Stomach (tissue), 9 donors: ENCODE data around the gene HOXB8. TPM values are rescaled to one million over a fixed set of nuclear protein-coding genes. Genes with fewer than 3 reads are reported as not detected.

Experiments used
- DNase-seq, 2 donors: peaks; one replicate each; pipeline versions ENCODE4 v3.0.0 to v3.0.0-alpha.2; 2013 to 2019
- H3K27ac ChIP-seq, 5 donors: fragments of 200-600 bp in 4 of 5; sonication (generic) in 4 of 5; one replicate each; pipeline ENCODE4 v1.5.1; 2013 to 2019; ENCODE audit warnings: mild to moderate bottlenecking in 1 of 5, moderate library complexity in 1 of 5
- H3K27me3 ChIP-seq, 3 donors: fragments of 200-600 bp; sonication (generic); one replicate each; pipeline ENCODE4 v1.5.1; 2017 to 2019; ENCODE audit warnings: mixed run types in 1 of 3
- H3K36me3 ChIP-seq, 4 donors: fragments of 200-600 bp; sonication (generic); 1 replicate in 3 of 4; 2 replicates in 1 of 4; pipeline ENCODE4 v1.5.1; 2016 to 2019
- H3K4me1 ChIP-seq, 4 donors: fragments of 200-600 bp; sonication (generic); one replicate each; pipeline ENCODE4 v1.5.1; 2016 to 2019
- H3K4me3 ChIP-seq, 4 donors: fragments of 200-600 bp; sonication (generic) in 3 of 4; one replicate each; pipeline ENCODE4 v1.5.1; 2016 to 2019; ENCODE audit warnings: mild to moderate bottlenecking in 1 of 4
- H3K9me3 ChIP-seq, 4 donors: fragments of 200-600 bp; sonication (generic); one replicate each; pipeline ENCODE4 v1.5.1; 2016 to 2019
- CTCF ChIP-seq, 7 experiments: fragments of 450-650 bp in 4 of 7; fragments of 200-600 bp in 3 of 7; sonication (generic) in 3 of 7; IDR thresholded peaks; one replicate each; pipeline ENCODE4 v1.5.1; 2016 to 2019; ENCODE audit warnings: antibody characterized with exemption in 7 of 7, control low read depth in 2 of 7, mild to moderate bottlenecking in 1 of 7
- EP300 ChIP-seq: sonication (generic); formaldehyde crosslinking; IDR thresholded peaks from one replicate; pipeline ENCODE4 v1.6.1; 2017; ENCODE audit warnings: antibody characterized with exemption
- POLR2A ChIP-seq, 4 donors: fragments of 450-650 bp; IDR thresholded peaks; one replicate each; pipeline ENCODE4 v1.6.1; 2016; ENCODE audit warnings: antibody characterized with exemption in 4 of 4, control low read depth in 2 of 4, mild to moderate bottlenecking in 1 of 4, moderate library complexity in 1 of 4
- POLR2AphosphoS5 ChIP-seq, 3 donors: sonication (generic); formaldehyde crosslinking; IDR thresholded peaks; one replicate each; pipeline ENCODE4 v1.6.1; 2016; ENCODE audit warnings: antibody characterized with exemption in 3 of 3
- WGBS, 5 donors: extraction: QIAGEN DNeasy Blood & Tissue Kit in 3 of 5; methylation state at CpG; one replicate each; pipeline versions ENCODE4 v1.1.5 to v1.1.7; 2013 to 2018; 5-methylcytosine and 5-hydroxymethylcytosine counted together
- intact Hi-C: fragments of 100-400 bp; cut with DNase I; formaldehyde crosslinking; loops from one replicate; pipeline ENCODE4 v1.15.1; 2023; ENCODE audit warnings: low total_unique reads
- polyA plus RNA-seq, 3 donors: library from polyadenylated mRNA; stranded (reverse); fragments of 200-250 nt; gene quantifications; one replicate each; pipeline ENCODE4 v1.2.3, GENCODE V29; 2013
- total RNA-seq, 5 donors: library from RNA; depleted of rRNA; stranded (reverse); fragments of >200 nt; gene quantifications; one replicate each; pipeline versions ENCODE4 v1.1.0 to v1.2.3, GENCODE V29; 2014 to 2016
- donor health status: healthy with polysubstance abuse.
- donor health status: Bipolar disorder and iron deficiency.
- donor health status: healthy.

The HOXB8 gene
- total and polyA plus RNA-seq, 8 donors: 0.46 to 13.0 (median 1.3) TPM; not detected in 1

- peak; percentile 74 to 95 for DNase-seq
- peaks cover 3 to 100% (median 91%) of the 10 kb centered on the region in 3 donors for H3K27me3 ChIP-seq
- H3K27ac ChIP-seq: peak overlapping the region; percentile 10 to 95 (median 93)
- peak overlapping the region; percentile 44 to 57 (median 51) for H3K4me3 ChIP-seq
- peaks cover 8 to 79% (median 64%) of the 10 kb centered on the region in 4 donors for H3K4me1 ChIP-seq
- TF ChIP-seq EP300 (no peak), CTCF (IDR thresholded peaks at IDR 0.05) (peak in 5 of 7 experiments; percentile 70 to 93 (median 86)), POLR2AphosphoS5 (IDR thresholded peaks at IDR 0.05) (peak; percentile 8 to 63 (median 38))
- WGBS, 5 donors: 5 to 10% (median 6%) methylated on average over 37 of the region's 37 CpGs
- H3K9me3 ChIP-seq: no peaks in the 10 kb centered on the region
- intact Hi-C loops: no loop called here
- H3K36me3 ChIP-seq: no peaks in the 10 kb centered on the region
Measured at GRCh38 chr17:48593840-48594537, 21.1 kb downstream of the HOXB8 start.

- peaks cover 8 to 78% (median 61%) of the 10 kb centered on the region in 4 donors for H3K4me1 ChIP-seq
- peak within 1 kb of the TSS; percentile 44 to 57 (median 51) for H3K4me3 ChIP-seq
- TF ChIP-seq POLR2A (IDR thresholded peaks at IDR 0.05) (no peak), EP300 (no peak), CTCF (IDR thresholded peaks at IDR 0.05) (no peak), POLR2AphosphoS5 (IDR thresholded peaks at IDR 0.05) (no peak)
- intact Hi-C loops: no loop called here
- H3K27me3 ChIP-seq: peaks cover 3 to 100% (median 85%) of the 10 kb centered on the region in 3 donors
- H3K36me3 ChIP-seq: no peaks in the 10 kb centered on the region
- H3K9me3 ChIP-seq: no peaks in the 10 kb centered on the region
- peak within 1 kb of the TSS; percentile 57 to 95 (median 93) for H3K27ac ChIP-seq
- no peak for DNase-seq
- WGBS, 5 donors: 2 to 9% (median 3%) methylated on average over 44 to 50 of the region's 50 CpGs
Measured at GRCh38 chr17:48593126-48593829, 21.8 kb downstream of the HOXB8 start, which contains the start of gene HOXB5. Gene HOXB5, minus strand, starts transcription at chr17:48593779. Its CDS starts 97 bp downstream, at chr17:48593682.

GRCh38 chr17:48592577-48592976, 22.5 kb downstream of the HOXB8 start:
- Histone ChIP-seq H3K36me3 (no peaks in the 10 kb centered on the region), H3K9me3 (no peaks in the 10 kb centered on the region), H3K27me3 (peaks cover 3 to 100% (median 85%) of the 10 kb centered on the region in 3 donors), H3K4me3 (peak overlapping the region; percentile 44 to 57 (median 51)), H3K27ac (peak overlapping the region; percentile 57 to 95 (median 93)), H3K4me1 (peaks cover 8 to 78% (median 59%) of the 10 kb centered on the region in 4 donors)
- intact Hi-C loops: no loop called here
- DNase-seq: peak in 1 of 2 donors; percentile 59
- 5 to 7% (median 6%) methylated on average over 13 to 14 of the region's 14 CpGs for WGBS, 5 donors
- no peak for TF ChIP-seq EP300
- no peak for TF ChIP-seq POLR2A (IDR thresholded peaks at IDR 0.05)
- TF ChIP-seq POLR2AphosphoS5 (IDR thresholded peaks at IDR 0.05): no peak
- TF ChIP-seq CTCF (IDR thresholded peaks at IDR 0.05): no peak

- WGBS, 5 donors: 16 to 28% (median 18%) methylated on average over 20 to 33 of the region's 33 CpGs
- intact Hi-C loops: no loop called here
- DNase-seq: peak in 1 of 2 donors; percentile 61
- Histone ChIP-seq H3K27me3 (peaks cover 3 to 100% (median 85%) of the 10 kb centered on the region in 3 donors), H3K4me1 (peaks cover 8 to 78% (median 57%) of the 10 kb centered on the region in 4 donors), H3K36me3 (no peaks in the 10 kb centered on the region), H3K9me3 (no peaks in the 10 kb centered on the region), H3K4me3 (peak overlapping the region; percentile 44 to 57 (median 51)), H3K27ac (peak overlapping the region; percentile 59 to 95 (median 93))
- TF ChIP-seq POLR2AphosphoS5 (IDR thresholded peaks at IDR 0.05) (no peak), EP300 (no peak), POLR2A (IDR thresholded peaks at IDR 0.05) (no peak), CTCF (IDR thresholded peaks at IDR 0.05) (no peak)
Measured at GRCh38 chr17:48592057-48592514, 23.0 kb downstream of the HOXB8 start.
